Activated CD8-positive, alpha-beta memory T cell treated with anti-CD3 and anti-CD28 coated beads, Interleukin-2, amount 50 U/mL, for 48 hours (primary cell): ENCODE data around the gene HSPA2.
A peak's percentile ranks its signal among the peaks of the same experiment; 100 is the strongest.

Experiments used
- DNase-seq: peaks from one replicate; pipeline ENCODE4 v3.0.0-alpha.2; 2020

Gene HSPA2

GRCh38 chr14:64540208-64541202, at the start of gene HSPA2:
Gene HSPA2 (plus strand): TSS chr14:64540741. CDS start chr14:64540850, 109 bp downstream.
- peak; percentile 96 for DNase-seq

- DNase-seq, result no peak
These were observed 48.9 kb upstream of the HSPA2 start for GRCh38 chr14:64491637-64492036.

GRCh38 chr14:64493455-64493854, 47.1 kb upstream of the HSPA2 start:
- DNase-seq, result no peak

- DNase-seq, result no peak
These were observed 45.3 kb upstream of the HSPA2 start for GRCh38 chr14:64495252-64495651.

- no peak for DNase-seq
These were observed 43.8 kb upstream of the HSPA2 start for GRCh38 chr14:64496764-64497163.

GRCh38 chr14:64500088-64500487, 40.5 kb upstream of the HSPA2 start:
- no peak for DNase-seq

GRCh38 chr14:64501411-64502171, 39.0 kb upstream of the HSPA2 start:
- DNase-seq, result no peak

GRCh38 chr14:64502456-64502855, 38.1 kb upstream of the HSPA2 start:
- DNase-seq, result no peak

GRCh38 chr14:64502887-64503433, 37.6 kb upstream of the HSPA2 start:
- DNase-seq, result no peak

- DNase-seq, result peak; percentile 94
These were observed 36.9 kb upstream of the HSPA2 start, which contains the start of gene ZBTB25 for GRCh38 chr14:64503434-64504309. Gene ZBTB25 (minus strand): TSS chr14:64503838. CDS start chr14:64490533, 13,305 bp downstream.

- peak; percentile 94 for DNase-seq
These were observed 36.1 kb upstream of the HSPA2 start, which contains the start of gene ZBTB1 for GRCh38 chr14:64504310-64504896. Gene ZBTB1 (plus strand): TSS chr14:64504770. CDS start chr14:64521505, 16,735 bp downstream.

- DNase-seq, result peak; percentile 89
These were observed 35.4 kb upstream of the HSPA2 start for GRCh38 chr14:64504897-64505794.

GRCh38 chr14:64506721-64507120, 33.8 kb upstream of the HSPA2 start:
- no peak for DNase-seq

- no peak for DNase-seq
These were observed 33.0 kb upstream of the HSPA2 start for GRCh38 chr14:64507376-64508156.

- DNase-seq, result no peak
These were observed 32.2 kb upstream of the HSPA2 start for GRCh38 chr14:64508215-64508776.

- no peak for DNase-seq
These were observed 31.5 kb upstream of the HSPA2 start for GRCh38 chr14:64509036-64509435.

GRCh38 chr14:64510825-64511671, 29.5 kb upstream of the HSPA2 start:
- DNase-seq, result peak; percentile 68

GRCh38 chr14:64513271-64513670, 27.3 kb upstream of the HSPA2 start:
- no peak for DNase-seq
